K562 (cell line): Measurements from ENCODE around the gene UNC5C. TPM values are rescaled to one million over a fixed set of nuclear protein-coding genes. Genes with fewer than 3 reads are reported as not detected.

ENCODE experiments used
- ATAC-seq: fragments of 200-7000 bp; cut with Tn5 transposase; 3 replicates; pipeline ENCODE4 v1.9.1; 2020; ENCODE audit warnings: moderate library complexity
- BruUV-seq: library from RNA; stranded (reverse); fragments of 400-500 nt; replicated peaks from 2 replicates; lab custom pipeline; 2021; lab: Mats Ljungman, UMichigan
- CTCF ChIA-PET: fragments of 300-600 bp; formaldehyde crosslinking; extraction: SDS; loops from one replicate; lab custom pipeline; 2021; ENCODE audit warnings: low intra/inter-chr PET ratio; lab: Yijun Ruan, JAX
- POLR2A ChIA-PET: fragments of 300-600, 350-650 bp; sonication (Branson Sonifier 250); formaldehyde crosslinking; extraction: SDS; loops from one replicate; lab custom pipeline; 2021; ENCODE audit warnings: antibody characterized with exemption, inconsistent platforms; lab: Yijun Ruan, JAX
- DNase-seq, 4 experiments: peaks; one replicate each; pipeline versions ENCODE4 v3.0.0 to v3.0.0-alpha.2; 2011 to 2018; ENCODE audit warnings: low spot score in 3 of 4, mixed read lengths in 3 of 4; ENCODE audit errors: extremely low read depth in 1 of 4
- FAIRE-seq: peaks from 2 replicates; lab custom pipeline; 2011; peaks lifted over from hg19 to GRCh38; lab: Jason Lieb, UNC
- H2AFZ ChIP-seq: 2 replicates; pipeline ENCODE4 v1.6.0; 2011; ENCODE audit warnings: low read depth, low read length, control low read depth, inconsistent platforms
- H3K27ac ChIP-seq: fragments of 200-600 bp; 3 replicates; pipeline ENCODE4 v1.8.0; 2011; ENCODE audit warnings: low read depth, mild to moderate bottlenecking, control low read depth, inconsistent platforms, low read length, moderate library complexity, mixed read lengths; ENCODE audit errors: extremely low read depth
- H3K27me3 ChIP-seq, 2 experiments: fragments of 300-600 bp in 1 of 2; 2 replicates in 1 of 2; 3 replicates in 1 of 2; pipeline versions ENCODE4 v1.6.0 to v1.8.0; 2011; ENCODE audit warnings: inconsistent platforms in 2 of 2, low read length in 2 of 2, mild to moderate bottlenecking in 1 of 2, mixed read lengths in 1 of 2, moderate library complexity in 1 of 2; ENCODE audit not compliant: control insufficient read depth in 2 of 2, insufficient read depth in 2 of 2
- H3K36me3 ChIP-seq: fragments of 300-600 bp; 3 replicates; pipeline ENCODE4 v1.8.0; 2011; ENCODE audit warnings: mild to moderate bottlenecking, low read length, inconsistent platforms; ENCODE audit not compliant: control insufficient read depth, insufficient read depth
- H3K4me1 ChIP-seq, 2 experiments: fragments of 200-600 bp in 1 of 2; replicated peaks in 1 of 2; 2 replicates in 1 of 2; 3 replicates in 1 of 2; pipeline versions ENCODE4 v1.5.1 to v1.8.0; 2011; ENCODE audit warnings: inconsistent platforms in 2 of 2, low read length in 2 of 2, mild to moderate bottlenecking in 1 of 2, mixed read lengths in 1 of 2, moderate library complexity in 1 of 2; ENCODE audit not compliant: control insufficient read depth in 2 of 2, insufficient read depth in 2 of 2
- H3K4me2 ChIP-seq: 2 replicates; pipeline ENCODE4 v1.6.1; 2011; ENCODE audit warnings: low read length, control low read depth, inconsistent platforms, mixed read lengths; ENCODE audit not compliant: insufficient read depth
- H3K4me3 ChIP-seq: fragments of 200-600 bp; sonication (generic), shearing (Covaris generic); 2 replicates; pipeline ENCODE4 v1.5.1; 2016; ENCODE audit warnings: control low read depth, inconsistent platforms
- H3K79me2 ChIP-seq: fragments of 200-600 bp; 3 replicates; pipeline ENCODE4 v1.8.0; 2011; ENCODE audit warnings: low read length, inconsistent platforms; ENCODE audit not compliant: control insufficient read depth, insufficient read depth
- H3K9ac ChIP-seq, 2 experiments: 2 replicates each; pipeline versions ENCODE4 v1.6.0 to v1.6.1; 2011; ENCODE audit warnings: low read depth in 2 of 2, low read length in 2 of 2, control low read depth in 1 of 2, inconsistent platforms in 1 of 2, mild to moderate bottlenecking in 1 of 2, mixed read lengths in 1 of 2; ENCODE audit not compliant: insufficient read depth in 1 of 2
- H3K9me1 ChIP-seq: one replicate; pipeline ENCODE4 v1.6.0; 2011; ENCODE audit warnings: inconsistent platforms, mild to moderate bottlenecking, low read length, moderate library complexity; ENCODE audit not compliant: control insufficient read depth, insufficient read depth
- H3K9me3 ChIP-seq: replicated peaks from 2 replicates; pipeline ENCODE4 v1.5.1; 2011; ENCODE audit warnings: low read depth, low read length, inconsistent platforms; ENCODE audit not compliant: control insufficient read depth, insufficient read depth
- H4K20me1 ChIP-seq: replicated peaks from 2 replicates; pipeline ENCODE4 v1.6.1; 2011; ENCODE audit warnings: low read length, inconsistent platforms, mixed read lengths; ENCODE audit not compliant: control insufficient read depth, insufficient read depth
- BHLHE40 ChIP-seq: IDR thresholded peaks from 2 replicates; pipeline ENCODE4 v1.6.1; 2011; ENCODE audit warnings: low read length, improper control_type of control experiment
- BMI1 ChIP-seq: fragments of 150-350 bp; IDR thresholded peaks from 2 replicates; pipeline ENCODE4 v1.6.1; 2014; ENCODE audit warnings: low read length
- GATAD2B ChIP-seq: fragments of 450-650 bp; IDR thresholded peaks from 2 replicates; pipeline ENCODE4 v1.6.1; 2017; ENCODE audit warnings: mild to moderate bottlenecking, borderline replicate concordance
- IFI16 ChIP-seq: fragments of 250-450 bp; sonication (Bioruptor Pico); IDR thresholded peaks from 2 replicates; pipeline ENCODE4 v2.1.2; 2022; ENCODE audit warnings: mild to moderate bottlenecking, inconsistent platforms
- LARP7 ChIP-seq: fragments of 450-650 bp; IDR thresholded peaks from 2 replicates; pipeline ENCODE4 v1.6.1; 2016
- POLR2B ChIP-seq: fragments of 450-650 bp; IDR thresholded peaks from 2 replicates; pipeline ENCODE4 v1.6.1; 2018; ENCODE audit warnings: low read depth; ENCODE audit not compliant: partially characterized antibody
- POU5F1 ChIP-seq: fragments of 150-350 bp; IDR thresholded peaks from 2 replicates; pipeline ENCODE4 v1.6.1; 2014; ENCODE audit warnings: borderline replicate concordance, low read length, low read depth, mild to moderate bottlenecking; ENCODE audit not compliant: partially characterized antibody
- TOE1 ChIP-seq, 2 experiments: fragments of 450-650 bp in 1 of 2; sonication (generic) in 1 of 2; formaldehyde crosslinking in 1 of 2; IDR thresholded peaks; 2 replicates each; pipeline versions ENCODE4 v1.7.1 to v1.8.0; 2016 to 2022; ENCODE audit warnings: borderline replicate concordance in 2 of 2, mild to moderate bottlenecking in 2 of 2, antibody characterized with exemption in 1 of 2, inconsistent platforms in 1 of 2, low read depth in 1 of 2, missing genetic modification reagents in 1 of 2, moderate library complexity in 1 of 2
- ZFP30 ChIP-seq: fragments of 250-450 bp; sonication (Bioruptor Pico); IDR thresholded peaks from 2 replicates; pipeline ENCODE4 v1.8.0; 2022; ENCODE audit warnings: moderate library complexity, mild to moderate bottlenecking, inconsistent platforms, borderline replicate concordance
- ZNF253 ChIP-seq: fragments of 250-450 bp; sonication (Bioruptor Pico); conservative IDR thresholded peaks from 2 replicates; pipeline ENCODE4 v1.6.1; 2021; ENCODE audit warnings: mild to moderate bottlenecking
- ZNF445 ChIP-seq: fragments of 250-450 bp; sonication (Bioruptor Pico); IDR thresholded peaks from 2 replicates; pipeline ENCODE4 v1.4.0; 2020; ENCODE audit warnings: low read depth, mild to moderate bottlenecking, moderate library complexity
- WGBS: fragments of 100-300 bp; shearing (Covaris generic); methylation state at CpG from one replicate; pipeline ENCODE4 v1.1.6; 2016; ENCODE audit warnings: low coverage, mixed read lengths; ENCODE audit not compliant: insufficient coverage; ENCODE audit errors: missing lambda C conversion rate; 5-methylcytosine and 5-hydroxymethylcytosine counted together
- in situ Hi-C: fragments of 300-500 bp; cut with MboI; formaldehyde crosslinking; loops from 4 replicates; pipeline ENCODE4 v1.15.0; 2018; ENCODE audit warnings: inconsistent platforms, mixed read lengths
- intact Hi-C: fragments of 100-400 bp; cut with micrococcal nuclease; formaldehyde crosslinking; loops from 2 replicates; pipeline ENCODE4 v1.14.2; 2022
- polyA plus RNA-seq, 8 experiments: library from polyadenylated mRNA; depleted of rRNA in 4 of 8; stranded (reverse) in 5 of 8; unstranded in 3 of 8; fragments of >200 nt; fragmentation: Nextera tagmentation in 2 of 8; fragmentation: Illumina TruSeq in 1 of 8; extraction: Ambion mirVana in 2 of 8; extraction: Trizol in 1 of 8; gene quantifications; 2 replicates each; pipeline versions ENCODE4 v1.2.1 to v1.2.3, GENCODE V29; 2011 to 2014; ENCODE audit warnings: inconsistent platforms in 1 of 8, missing spikeins in 1 of 8
- total RNA-seq, 7 experiments: library from RNA; depleted of rRNA in 6 of 7; stranded (reverse); fragments of >200 nt in 6 of 7; fragmentation: Illumina TruSeq in 2 of 7; extraction: Trizol in 2 of 7; gene quantifications; 2 replicates each; pipeline versions ENCODE4 v1.2.1 to v1.2.3, GENCODE V29; 2011 to 2021; ENCODE audit warnings: low replicate concordance in 1 of 7
- TF ChIP-seq, protein P1 (sequence below): fragments of 250-450 bp; sonication (Bioruptor Pico); IDR thresholded peaks from 2 replicates; pipeline ENCODE4 v1.4.0; 2020; ENCODE audit warnings: borderline replicate concordance
- TF ChIP-seq, protein P2 (sequence below): fragments of 250-450 bp; sonication (Bioruptor Pico); IDR thresholded peaks from 2 replicates; pipeline ENCODE4 v1.4.0; 2020; ENCODE audit warnings: mild to moderate bottlenecking, moderate library complexity

Gene UNC5C
- total and polyA plus RNA-seq, 9 of the 15 experiments (the other 6 are each of a cell fraction or from before 2014, with no cell fraction given), result under 0.01 to 0.10 (median 0.03) TPM; not detected in 1

DNA sequence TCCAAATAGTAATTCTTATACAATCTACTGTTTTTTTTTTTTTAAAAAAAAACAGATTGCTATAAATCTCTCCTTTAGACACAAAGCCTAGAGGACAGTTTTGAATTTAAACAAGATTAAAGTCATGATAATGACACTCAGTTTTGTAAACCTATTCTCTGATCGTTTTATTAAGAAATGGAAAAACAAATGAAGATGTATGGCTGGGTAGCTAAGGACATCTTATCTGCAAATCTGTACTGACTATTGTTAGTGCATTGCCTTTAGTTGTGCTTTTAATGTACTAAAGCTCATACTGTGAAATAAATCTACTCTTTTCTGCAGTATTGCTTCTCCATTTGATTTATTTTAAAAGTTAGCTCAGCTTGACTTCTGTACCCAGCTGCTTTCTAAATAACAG is 155.0 kb downstream of the UNC5C start:
- no peaks in the 10 kb centered on the region for H3K9me1 ChIP-seq
- no TSS peak for BruUV-seq
- H3K27ac ChIP-seq, result no peak overlapping the region
- 0% methylated on average over 1 of the region's 1 CpG for WGBS
- TF ChIP-seq POLR2B (no peak), POU5F1 (no peak), BHLHE40 (no peak), ZNF445 (CRISPR knock-in tag) (no peak), LARP7 (no peak), ZNF253 (CRISPR knock-in tag) (no peak), IFI16 (no peak), BMI1 (no peak), GATAD2B (no peak), ZFP30 (no peak), TOE1 (IDR thresholded peaks at IDR 0.05; ENCODE audit: borderline replicate concordance) (no peak), TOE1 (CRISPR knock-in tag; IDR thresholded peaks at IDR 0.05; ENCODE audit: borderline replicate concordance, low read depth) (no peak)
- TF ChIP-seq, protein P1, sequence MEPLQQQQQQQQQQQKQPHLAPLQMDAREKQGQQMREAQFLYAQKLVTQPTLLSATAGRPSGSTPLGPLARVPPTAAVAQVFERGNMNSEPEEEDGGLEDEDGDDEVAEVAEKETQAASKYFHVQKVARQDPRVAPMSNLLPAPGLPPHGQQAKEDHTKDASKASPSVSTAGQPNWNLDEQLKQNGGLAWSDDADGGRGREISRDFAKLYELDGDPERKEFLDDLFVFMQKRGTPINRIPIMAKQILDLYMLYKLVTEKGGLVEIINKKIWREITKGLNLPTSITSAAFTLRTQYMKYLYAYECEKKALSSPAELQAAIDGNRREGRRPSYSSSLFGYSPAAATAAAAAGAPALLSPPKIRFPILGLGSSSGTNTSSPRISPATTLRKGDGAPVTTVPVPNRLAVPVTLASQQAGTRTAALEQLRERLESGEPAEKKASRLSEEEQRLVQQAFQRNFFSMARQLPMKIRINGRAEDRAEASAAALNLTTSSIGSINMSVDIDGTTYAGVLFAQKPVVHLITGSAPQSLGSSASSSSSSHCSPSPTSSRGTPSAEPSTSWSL, result no peak
- TF ChIP-seq, protein P2, sequence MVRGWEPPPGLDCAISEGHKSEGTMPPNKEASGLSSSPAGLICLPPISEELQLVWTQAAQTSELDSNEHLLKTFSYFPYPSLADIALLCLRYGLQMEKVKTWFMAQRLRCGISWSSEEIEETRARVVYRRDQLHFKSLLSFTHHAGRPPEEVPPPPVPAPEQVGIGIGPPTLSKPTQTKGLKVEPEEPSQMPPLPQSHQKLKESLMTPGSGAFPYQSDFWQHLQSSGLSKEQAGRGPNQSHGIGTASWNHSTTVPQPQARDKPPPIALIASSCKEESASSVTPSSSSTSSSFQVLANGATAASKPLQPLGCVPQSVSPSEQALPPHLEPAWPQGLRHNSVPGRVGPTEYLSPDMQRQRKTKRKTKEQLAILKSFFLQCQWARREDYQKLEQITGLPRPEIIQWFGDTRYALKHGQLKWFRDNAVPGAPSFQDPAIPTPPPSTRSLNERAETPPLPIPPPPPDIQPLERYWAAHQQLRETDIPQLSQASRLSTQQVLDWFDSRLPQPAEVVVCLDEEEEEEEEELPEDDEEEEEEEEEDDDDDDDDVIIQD (CRISPR knock-in tag), result no peak
- TF ChIP-seq, all 486 proteins: peak for 0
- Histone ChIP-seq H3K36me3 (no peaks in the 10 kb centered on the region), H4K20me1 (no peaks in the 10 kb centered on the region), H3K4me3 (no peak overlapping the region), H3K27me3 (no peaks in the 10 kb centered on the region), H2AFZ (no peak overlapping the region), H3K79me2 (no peaks in the 10 kb centered on the region), H3K9me3 (no peaks in the 10 kb centered on the region), H3K4me2 (no peak overlapping the region), H3K9ac (no peak overlapping the region), H3K4me1 (no peaks in the 10 kb centered on the region)
- POLR2A ChIA-PET, result no interaction called here
- CTCF ChIA-PET, result no interaction called here
- in situ Hi-C loops (no loop called here), intact Hi-C loops (no loop called here)
- DNase-seq (no peak), ATAC-seq (no peak), FAIRE-seq (no peak)
